Karpas-422 (cell line): Measurements from ENCODE around the gene SIGLEC8. TPM values are rescaled to one million over a fixed set of nuclear protein-coding genes. Genes with fewer than 3 reads are reported as not detected.

Source experiments
- DNase-seq: peaks from one replicate; pipeline ENCODE4 v3.0.0-alpha.2; 2015
- H2AFZ ChIP-seq: fragments of 200-600 bp; sonication (generic); 2 replicates; pipeline ENCODE4 v1.6.1; 2014; ENCODE audit warnings: antibody characterized with exemption, low read length, mixed read lengths
- H3K27ac ChIP-seq: fragments of 200-600 bp; sonication (generic); 2 replicates; pipeline ENCODE4 v1.5.1; 2014; ENCODE audit warnings: mild to moderate bottlenecking, low read length, moderate library complexity
- H3K27me3 ChIP-seq: fragments of 200-600 bp; sonication (generic); 2 replicates; pipeline ENCODE4 v1.6.1; 2014; ENCODE audit warnings: low read length, mixed read lengths
- H3K36me3 ChIP-seq: fragments of 200-600 bp; sonication (generic); 2 replicates; pipeline ENCODE4 v1.6.1; 2014; ENCODE audit warnings: low read length, mixed read lengths; ENCODE audit not compliant: insufficient read depth
- H3K4me1 ChIP-seq: fragments of 200-600 bp; sonication (generic); 2 replicates; pipeline ENCODE4 v1.6.1; 2014; ENCODE audit warnings: mild to moderate bottlenecking, low read length, mixed read lengths
- H3K4me2 ChIP-seq: fragments of 200-600 bp; sonication (generic); 2 replicates; pipeline ENCODE4 v1.6.1; 2014; ENCODE audit warnings: low read length, low read depth, mild to moderate bottlenecking; ENCODE audit not compliant: poor library complexity, severe bottlenecking
- H3K4me3 ChIP-seq: fragments of 200-600 bp; sonication (generic); 2 replicates; pipeline ENCODE4 v1.5.1; 2014; ENCODE audit warnings: mild to moderate bottlenecking, antibody characterized with exemption, low read length, mixed read lengths
- H3K79me2 ChIP-seq: fragments of 200-600 bp; sonication (generic); 2 replicates; pipeline ENCODE4 v1.6.1; 2014; ENCODE audit warnings: mild to moderate bottlenecking, low read length, mixed read lengths
- H3K9ac ChIP-seq: fragments of 200-600 bp; sonication (generic); 2 replicates; pipeline ENCODE4 v1.6.0; 2014; ENCODE audit warnings: low read length
- H3K9me2 ChIP-seq: fragments of 200-600 bp; sonication (generic), shearing (Covaris generic); replicated peaks from 2 replicates; pipeline ENCODE4 v1.6.0; 2014; ENCODE audit warnings: mild to moderate bottlenecking, low read length, moderate library complexity; ENCODE audit not compliant: insufficient read depth
- H3K9me3 ChIP-seq: fragments of 300-700, 200-600 bp; sonication (generic); 2 replicates; pipeline ENCODE4 v1.6.1; 2014; ENCODE audit warnings: low read length, mixed read lengths
- H4K20me1 ChIP-seq: fragments of 200-600 bp; sonication (generic); 2 replicates; pipeline ENCODE4 v1.6.1; 2014; ENCODE audit warnings: mild to moderate bottlenecking, antibody characterized with exemption, low read length, low read depth; ENCODE audit not compliant: insufficient read depth
- total RNA-seq: library from RNA; depleted of rRNA; stranded (reverse); fragments of >200 nt; shearing (Covaris generic); gene quantifications from 2 replicates; pipeline ENCODE4 v1.2.3, GENCODE V29; 2014; ENCODE audit warnings: low replicate concordance

The SIGLEC8 gene
- total RNA-seq, 1 experiment from 2014 or later = not detected

- DNase-seq = no peak
- no peak overlapping the region for H3K9ac ChIP-seq
- no peak overlapping the region for H2AFZ ChIP-seq
- no peaks in the 10 kb centered on the region for H3K36me3 ChIP-seq
- H3K9me3 ChIP-seq = no peaks in the 10 kb centered on the region
- H4K20me1 ChIP-seq = no peaks in the 10 kb centered on the region
- H3K27me3 ChIP-seq = no peaks in the 10 kb centered on the region
- H3K4me2 ChIP-seq = no peak overlapping the region
- no peaks in the 10 kb centered on the region for H3K79me2 ChIP-seq
- no peaks in the 10 kb centered on the region for H3K4me1 ChIP-seq
- H3K27ac ChIP-seq = no peak overlapping the region
- H3K9me2 ChIP-seq = no peaks in the 10 kb centered on the region
- no peak overlapping the region for H3K4me3 ChIP-seq
Measured at GRCh38 chr19:51462276-51462675, 4.0 kb upstream of the SIGLEC8 start.

DNA sequence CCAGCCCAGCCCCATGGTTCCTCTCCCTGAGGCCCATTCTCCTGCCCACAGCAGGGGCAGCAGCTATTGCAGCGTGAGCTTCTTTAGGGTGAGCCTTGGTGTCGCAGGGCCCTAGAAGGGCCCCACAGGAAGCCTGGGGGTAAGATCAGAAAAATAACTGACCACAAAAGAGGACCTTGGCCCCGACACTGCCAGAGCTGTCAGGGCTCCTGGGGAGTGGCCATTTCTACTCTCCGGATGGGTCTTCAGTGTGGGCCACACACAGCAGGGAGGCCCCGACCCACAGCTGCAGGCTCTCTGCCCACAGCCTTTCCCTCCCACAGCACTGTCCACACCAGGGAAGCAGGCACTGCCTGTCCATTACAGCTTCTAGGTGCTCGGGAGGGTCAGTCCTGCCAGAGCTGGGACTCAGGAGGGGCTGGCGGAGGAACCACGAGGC lies 3.5 kb upstream of the SIGLEC8 start:
- no peak overlapping the region for H2AFZ ChIP-seq
- no peak overlapping the region for H3K4me2 ChIP-seq
- H3K36me3 ChIP-seq = no peaks in the 10 kb centered on the region
- no peaks in the 10 kb centered on the region for H3K79me2 ChIP-seq
- H3K27me3 ChIP-seq = no peaks in the 10 kb centered on the region
- no peaks in the 10 kb centered on the region for H3K9me2 ChIP-seq
- H3K4me1 ChIP-seq = no peaks in the 10 kb centered on the region
- no peak overlapping the region for H3K27ac ChIP-seq
- no peak overlapping the region for H3K9ac ChIP-seq
- no peak overlapping the region for H3K4me3 ChIP-seq
- no peak for DNase-seq
- H4K20me1 ChIP-seq = no peaks in the 10 kb centered on the region
- H3K9me3 ChIP-seq = no peaks in the 10 kb centered on the region

DNA sequence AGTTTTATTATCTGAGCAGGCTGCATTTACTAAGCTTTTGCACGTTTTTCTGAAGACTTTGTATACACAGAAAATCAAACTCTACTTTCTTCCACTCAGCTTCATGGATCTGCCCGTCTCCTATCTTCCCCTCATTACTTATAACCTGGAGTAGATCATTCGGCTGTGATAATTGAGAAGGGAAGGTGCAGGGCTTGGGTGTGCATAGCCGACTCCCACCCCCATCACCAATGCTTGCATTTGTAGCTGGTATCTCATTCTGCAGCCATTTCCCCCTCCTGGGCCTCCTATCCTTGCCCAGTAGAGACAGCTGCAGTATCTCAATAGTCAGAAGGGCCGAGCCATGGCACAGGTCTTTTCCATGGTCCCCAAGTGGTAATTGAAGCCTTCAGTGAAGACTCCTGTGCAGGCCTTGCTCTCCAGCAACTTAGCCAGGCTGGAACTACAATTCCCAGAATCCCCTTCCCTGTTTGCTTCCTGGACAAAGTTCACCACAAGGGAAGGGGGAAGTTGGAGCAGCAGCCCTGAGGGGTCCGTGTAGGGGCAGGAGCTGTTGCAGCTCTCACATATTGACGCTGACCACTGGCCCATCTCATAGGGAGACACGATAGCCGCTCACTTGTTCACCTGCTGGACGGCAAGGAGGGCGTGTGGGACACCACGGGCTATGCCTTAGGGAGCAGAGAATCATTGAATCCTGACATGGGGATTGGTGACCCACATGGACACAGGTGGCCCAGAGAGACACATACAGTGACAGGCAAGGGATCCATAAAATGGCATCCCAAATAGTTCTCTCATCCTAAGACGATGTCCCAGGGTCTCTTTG lies 2.1 kb upstream of the SIGLEC8 start:
- 0 out of 2 replicates have a peak overlapping the region, but pooled peaks have one; percentile 15 for H3K4me3 ChIP-seq
- no peaks in the 10 kb centered on the region for H3K36me3 ChIP-seq
- H3K9ac ChIP-seq = no peak overlapping the region
- H3K27ac ChIP-seq = no peak overlapping the region
- peak overlapping the region; percentile 48; the same call in 1 of the 2 replicates for H2AFZ ChIP-seq
- DNase-seq = peak; percentile 71
- H3K9me3 ChIP-seq = no peaks in the 10 kb centered on the region
- no peaks in the 10 kb centered on the region for H3K9me2 ChIP-seq
- no peaks in the 10 kb centered on the region for H3K79me2 ChIP-seq
- no peaks in the 10 kb centered on the region for H3K4me1 ChIP-seq
- no peaks in the 10 kb centered on the region for H3K27me3 ChIP-seq
- no peaks in the 10 kb centered on the region for H4K20me1 ChIP-seq
- peak overlapping the region; percentile 14 for H3K4me2 ChIP-seq

- Histone ChIP-seq H3K4me2 (no peak overlapping the region), H4K20me1 (no peaks in the 10 kb centered on the region), H3K27ac (no peak overlapping the region), H3K79me2 (no peaks in the 10 kb centered on the region), H3K36me3 (no peaks in the 10 kb centered on the region), H3K9me3 (no peaks in the 10 kb centered on the region), H3K4me3 (no peak overlapping the region), H3K9ac (no peak overlapping the region), H3K4me1 (no peaks in the 10 kb centered on the region), H2AFZ (no peak overlapping the region), H3K27me3 (no peaks in the 10 kb centered on the region), H3K9me2 (no peaks in the 10 kb centered on the region)
- DNase-seq = no peak
Measured at GRCh38 chr19:51458899-51459505, 748 bp upstream of the SIGLEC8 start.

GRCh38 chr19:51457351-51458013 lies 772 bp downstream of the SIGLEC8 start:
- H3K27me3 ChIP-seq = no peaks in the 10 kb centered on the region
- H2AFZ ChIP-seq = no peak overlapping the region
- H3K4me3 ChIP-seq = no peak overlapping the region
- H3K27ac ChIP-seq = no peak overlapping the region
- H3K9me2 ChIP-seq = no peaks in the 10 kb centered on the region
- H3K4me1 ChIP-seq = no peaks in the 10 kb centered on the region
- no peaks in the 10 kb centered on the region for H3K36me3 ChIP-seq
- no peak overlapping the region for H3K9ac ChIP-seq
- no peaks in the 10 kb centered on the region for H4K20me1 ChIP-seq
- H3K4me2 ChIP-seq = no peak overlapping the region
- no peaks in the 10 kb centered on the region for H3K9me3 ChIP-seq
- H3K79me2 ChIP-seq = no peaks in the 10 kb centered on the region
- no peak for DNase-seq

- H3K9ac ChIP-seq = no peak overlapping the region
- no peaks in the 10 kb centered on the region for H3K4me1 ChIP-seq
- DNase-seq = no peak
- H3K9me3 ChIP-seq = no peaks in the 10 kb centered on the region
- H4K20me1 ChIP-seq = no peaks in the 10 kb centered on the region
- H3K36me3 ChIP-seq = no peaks in the 10 kb centered on the region
- no peaks in the 10 kb centered on the region for H3K27me3 ChIP-seq
- H3K27ac ChIP-seq = no peak overlapping the region
- no peak overlapping the region for H3K4me2 ChIP-seq
- H3K79me2 ChIP-seq = no peaks in the 10 kb centered on the region
- no peak overlapping the region for H3K4me3 ChIP-seq
- H3K9me2 ChIP-seq = no peaks in the 10 kb centered on the region
- no peak overlapping the region for H2AFZ ChIP-seq
Measured at GRCh38 chr19:51456541-51457290, 1.5 kb downstream of the SIGLEC8 start.

DNA sequence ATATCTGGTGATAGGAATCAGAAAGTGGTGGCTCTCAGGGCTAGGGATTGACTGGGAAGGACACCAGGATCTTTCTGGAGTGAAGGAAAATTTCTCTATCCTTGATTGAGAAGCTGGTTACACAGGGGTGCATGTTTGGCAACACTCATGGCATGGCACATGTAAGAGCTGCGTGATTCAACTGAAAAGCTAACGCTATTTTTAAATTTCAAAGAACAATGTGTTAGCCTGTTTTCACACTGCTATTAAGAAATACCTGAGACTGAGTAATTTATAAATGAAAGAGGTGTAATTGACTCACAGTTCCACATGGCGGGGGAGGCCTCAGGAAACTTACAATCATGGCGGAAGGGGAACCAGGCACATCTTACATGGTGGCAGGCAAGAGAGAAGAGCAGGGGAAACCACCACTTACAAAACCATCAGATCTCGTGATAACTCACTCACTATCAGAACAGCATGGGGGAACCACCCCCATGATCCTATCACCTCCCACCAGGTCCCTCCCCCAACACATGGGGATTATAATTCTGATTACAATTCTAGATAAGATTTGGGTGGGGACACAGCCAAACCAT lies 7.4 kb downstream of the SIGLEC8 start:
- H3K9ac ChIP-seq = no peak overlapping the region
- H2AFZ ChIP-seq = no peak overlapping the region
- H4K20me1 ChIP-seq = no peaks in the 10 kb centered on the region
- no peak overlapping the region for H3K4me2 ChIP-seq
- H3K27ac ChIP-seq = no peak overlapping the region
- no peaks in the 10 kb centered on the region for H3K79me2 ChIP-seq
- no peak overlapping the region for H3K4me3 ChIP-seq
- no peaks in the 10 kb centered on the region for H3K36me3 ChIP-seq
- H3K27me3 ChIP-seq = no peaks in the 10 kb centered on the region
- DNase-seq = no peak
- H3K9me3 ChIP-seq = peaks cover 9% of the 10 kb centered on the region; the same call in 1 of the 2 replicates
- no peaks in the 10 kb centered on the region for H3K4me1 ChIP-seq
- H3K9me2 ChIP-seq = no peaks in the 10 kb centered on the region
